ENCODE results near the gene INAFM2.

The INAFM2 gene

GRCh38 chr15:40333922-40334492 lies 10.5 kb downstream of the INAFM2 start:
- no peak for DNase-seq (ENCODE audit: low read depth)

GRCh38 chr15:40334541-40334940 lies 11.0 kb downstream of the INAFM2 start:
- DNase-seq (ENCODE audit: low read depth): no peak
- no peak overlapping the region for H3K4me3 ChIP-seq (ENCODE audit: low read depth, low read length)
- TF ChIP-seq CTCF (IDR thresholded peaks at IDR 0.05; ENCODE audit: control insufficient read depth, extremely low read depth, insufficient read depth): no peak

More at GRCh38 chr15:40333922-40334492, 10.5 kb downstream of the INAFM2 start:
- TF ChIP-seq CTCF (IDR thresholded peaks at IDR 0.05; ENCODE audit: control insufficient read depth, extremely low read depth, insufficient read depth): no peak
- H3K4me3 ChIP-seq (ENCODE audit: low read depth, low read length): no peak overlapping the region

- no peak for TF ChIP-seq CTCF (IDR thresholded peaks at IDR 0.05; ENCODE audit: control insufficient read depth, extremely low read depth, insufficient read depth)
- DNase-seq (ENCODE audit: low read depth): no peak
- H3K4me3 ChIP-seq (ENCODE audit: low read depth, low read length): no peak overlapping the region
These were observed 11.7 kb downstream of the INAFM2 start for GRCh38 chr15:40334941-40335795.

DNA sequence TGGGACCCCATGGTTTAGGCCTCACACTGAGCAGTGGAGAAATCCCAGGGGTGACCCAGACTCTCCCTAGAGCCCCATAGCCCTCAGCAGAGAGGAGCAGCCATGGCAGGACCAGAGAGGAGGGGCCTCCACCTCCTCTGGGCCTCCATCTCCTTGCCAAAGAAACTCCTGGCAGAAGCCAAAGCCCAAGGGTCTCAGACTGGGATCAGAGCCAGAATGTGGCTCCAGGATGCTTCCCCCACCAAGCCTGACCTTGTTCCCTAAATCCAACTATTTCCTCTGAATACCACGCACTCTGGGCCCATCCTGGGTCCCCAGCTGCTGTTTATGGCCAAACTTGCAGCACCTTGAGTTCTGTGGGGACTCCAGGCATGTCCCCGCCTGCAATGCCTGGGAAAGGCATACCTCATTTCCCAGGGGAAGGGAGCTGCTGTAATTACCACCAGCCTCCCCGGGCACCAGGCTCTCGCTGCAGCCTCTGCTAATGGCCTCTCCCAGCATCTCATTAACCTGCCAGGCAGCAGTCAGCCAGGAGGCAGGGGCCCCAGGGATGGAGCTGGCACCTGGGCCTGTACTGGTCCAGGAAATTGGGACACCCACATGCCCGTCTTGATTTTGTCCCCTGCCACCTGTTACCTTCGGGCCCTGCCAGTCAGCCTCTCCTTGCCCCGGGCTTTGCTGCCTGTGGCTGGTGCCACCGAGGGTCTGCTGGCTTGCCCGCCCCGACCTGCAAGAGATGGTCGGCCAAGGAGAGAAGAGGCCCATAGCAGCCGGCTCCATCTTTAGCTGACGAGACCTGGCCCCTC lies 12.6 kb downstream of the INAFM2 start:
- TF ChIP-seq CTCF (IDR thresholded peaks at IDR 0.05; ENCODE audit: control insufficient read depth, extremely low read depth, insufficient read depth): no peak
- DNase-seq (ENCODE audit: low read depth): no peak
- no peak overlapping the region for H3K4me3 ChIP-seq (ENCODE audit: low read depth, low read length)

DNA sequence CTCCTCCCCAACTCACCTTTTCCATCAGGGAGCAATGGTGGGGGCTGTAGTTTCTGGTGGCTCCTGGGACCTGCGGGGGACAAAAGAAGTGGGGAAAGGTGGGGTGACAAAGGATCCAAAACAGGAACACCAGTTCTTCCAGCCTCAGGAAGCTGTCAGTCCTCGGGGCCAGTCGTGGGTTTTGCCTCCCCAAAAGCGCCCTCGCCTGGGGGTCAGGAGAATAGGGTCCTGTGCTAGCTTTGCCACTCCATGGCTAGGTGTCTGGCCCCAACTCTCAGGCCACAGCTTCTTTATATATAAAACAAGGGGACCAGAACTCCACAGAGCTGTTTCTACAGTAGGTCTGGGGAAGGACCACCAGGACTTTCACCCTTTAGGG lies 13.2 kb downstream of the INAFM2 start:
- H3K4me3 ChIP-seq (ENCODE audit: low read depth, low read length): no peak overlapping the region
- TF ChIP-seq CTCF (IDR thresholded peaks at IDR 0.05; ENCODE audit: control insufficient read depth, extremely low read depth, insufficient read depth): no peak

GRCh38 chr15:40337597-40337996 lies 14.1 kb downstream of the INAFM2 start:
- no peak for TF ChIP-seq CTCF (IDR thresholded peaks at IDR 0.05; ENCODE audit: control insufficient read depth, extremely low read depth, insufficient read depth)
- no peak overlapping the region for H3K4me3 ChIP-seq (ENCODE audit: low read depth, low read length)
- no peak for DNase-seq (ENCODE audit: low read depth)

More for the DNA sequence above, 13.2 kb downstream of the INAFM2 start:
- no peak for DNase-seq (ENCODE audit: low read depth)
